NOMO-1 treated with dmso at 0.1 percent for 144 hours (cell line): ENCODE results near the gene DIMT1.
A peak's percentile ranks its signal among the peaks of the same experiment; 100 is the strongest.

Experiments used
- DNase-seq: peaks from one replicate; lab custom pipeline; 2025; ENCODE audit not compliant: unreplicated experiment; lab: John Stamatoyannopoulos, UW

DIMT1 gene

DNA sequence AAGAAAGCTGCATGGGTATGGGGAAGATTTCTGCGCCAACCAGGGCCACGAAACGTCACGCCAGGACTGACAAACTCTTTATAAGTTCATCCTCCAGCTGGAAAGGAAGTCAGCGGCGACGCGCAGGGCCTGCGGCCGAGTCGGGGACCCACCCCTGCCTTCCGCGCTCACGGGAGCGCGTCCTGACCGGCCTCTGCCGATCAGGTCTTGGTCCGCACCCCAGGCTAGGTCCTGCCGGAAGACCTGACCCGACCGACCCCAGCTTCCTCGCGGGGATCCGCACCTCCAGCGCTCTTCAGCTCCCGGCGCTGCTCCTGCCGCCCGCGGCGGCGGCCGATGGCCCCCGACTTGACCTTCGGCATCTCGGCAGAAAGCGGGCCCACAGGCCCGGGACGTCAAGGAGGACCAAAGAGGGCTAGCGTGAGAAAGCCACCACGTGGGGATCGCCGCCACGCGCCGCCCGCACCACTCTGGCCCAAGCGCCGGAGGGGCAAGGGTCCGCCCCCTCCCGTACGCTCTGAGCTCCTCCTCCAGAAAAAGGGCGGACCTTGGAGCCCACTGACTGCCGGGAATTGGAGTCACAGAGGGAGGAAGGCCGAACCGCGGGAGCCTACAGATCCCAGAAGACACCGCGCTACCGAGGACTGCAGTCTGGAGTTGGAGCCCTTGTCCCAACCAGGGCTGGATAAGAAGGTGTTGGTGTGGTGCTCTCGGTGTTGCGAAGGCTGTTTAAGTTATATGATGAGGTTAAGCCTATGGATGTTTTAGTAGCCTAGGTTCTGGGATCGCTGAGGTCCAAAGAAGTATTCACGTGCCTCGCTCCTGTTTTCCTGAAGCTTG is at the start of gene DIMT1:
Gene DIMT1 (minus strand): TSS at position 495 of the 840 bp plus-strand sequence. CDS start 133 bp downstream, at position 362.
- DNase-seq, result peak; percentile 98

GRCh38 chr5:62450259-62450658 is 46.6 kb upstream of the DIMT1 start:
- no peak for DNase-seq

DNA sequence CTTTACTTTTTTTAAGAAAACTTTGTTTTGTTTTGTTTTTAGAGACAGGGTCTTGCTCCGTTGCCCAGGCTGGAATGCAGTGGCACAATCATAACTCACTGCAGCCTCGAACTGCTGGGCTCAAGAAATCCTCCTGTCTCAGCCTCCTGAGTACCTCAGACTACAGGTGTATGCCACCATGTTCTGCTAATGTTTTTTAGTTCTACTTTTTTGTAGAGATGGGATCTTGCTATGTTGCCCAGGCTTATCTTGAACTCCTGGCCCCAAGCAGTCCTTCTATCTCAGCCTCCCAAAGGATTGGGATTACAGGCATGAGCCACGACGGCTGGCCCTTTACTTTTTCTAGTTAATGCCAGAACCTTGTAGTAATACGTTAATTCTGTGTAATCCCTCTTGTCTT is 44.8 kb upstream of the DIMT1 start:
- DNase-seq, result no peak

- DNase-seq, result peak; percentile 5
Measured at GRCh38 chr5:62432621-62433064, 28.9 kb upstream of the DIMT1 start.

GRCh38 chr5:62431735-62432620 is 28.3 kb upstream of the DIMT1 start:
- peak; percentile 41 for DNase-seq

- no peak for DNase-seq
Measured at GRCh38 chr5:62424763-62425162, 21.1 kb upstream of the DIMT1 start.

DNA sequence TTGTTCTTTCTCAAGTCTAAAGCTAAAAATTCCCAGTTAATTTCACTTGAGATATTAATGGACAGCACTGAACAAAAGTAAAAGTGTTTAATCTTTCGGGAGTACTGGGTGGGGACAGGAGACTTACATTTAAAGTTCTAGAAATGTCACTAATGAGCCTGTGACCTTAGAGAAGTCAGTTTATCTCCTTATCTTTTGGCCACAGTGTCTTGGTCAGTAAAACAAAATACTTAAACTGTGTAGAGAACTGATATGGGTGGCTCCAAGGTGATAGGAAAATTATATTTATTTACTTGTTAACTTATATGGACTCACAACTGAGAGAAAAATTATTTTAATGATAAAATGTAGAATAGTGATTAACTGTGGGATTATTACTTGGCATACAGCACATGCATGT is 17.7 kb upstream of the DIMT1 start:
- no peak for DNase-seq

DNA sequence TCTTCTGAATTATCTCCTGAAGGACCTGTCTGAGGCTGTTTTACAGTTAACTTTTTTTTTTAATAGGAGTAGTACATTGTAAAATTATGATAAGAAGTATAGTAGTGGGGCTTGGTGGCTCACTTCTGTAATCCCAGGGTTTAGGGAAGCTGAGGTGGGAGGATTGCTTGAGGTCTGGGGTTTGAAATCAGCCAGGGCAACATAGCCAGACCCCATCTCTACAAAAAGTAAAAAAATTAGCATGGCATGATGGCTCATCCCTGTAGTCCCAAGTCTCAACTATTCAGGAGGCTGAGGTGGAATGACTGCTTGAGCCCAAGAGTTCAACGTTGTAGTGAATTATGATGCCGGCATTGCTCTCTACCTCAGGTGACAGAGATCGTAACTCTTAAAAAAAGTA is 15.9 kb upstream of the DIMT1 start:
- DNase-seq, result no peak

- no peak for DNase-seq
Measured at GRCh38 chr5:62418462-62419076, 14.9 kb upstream of the DIMT1 start.

- DNase-seq, result no peak
Measured at GRCh38 chr5:62413711-62414110, 10.0 kb upstream of the DIMT1 start.

GRCh38 chr5:62412549-62413329 is 9.0 kb upstream of the DIMT1 start, which contains the start of gene IPO11:
IPO11 (plus strand) TSS chr5:62412763; CDS start chr5:62437280, 24,517 bp downstream.
- peak; percentile 97 for DNase-seq

GRCh38 chr5:62395210-62395950 is 8.3 kb downstream of the DIMT1 start:
- DNase-seq, result no peak

GRCh38 chr5:62386824-62387223 is 16.9 kb downstream of the DIMT1 start:
- DNase-seq, result no peak

DNA sequence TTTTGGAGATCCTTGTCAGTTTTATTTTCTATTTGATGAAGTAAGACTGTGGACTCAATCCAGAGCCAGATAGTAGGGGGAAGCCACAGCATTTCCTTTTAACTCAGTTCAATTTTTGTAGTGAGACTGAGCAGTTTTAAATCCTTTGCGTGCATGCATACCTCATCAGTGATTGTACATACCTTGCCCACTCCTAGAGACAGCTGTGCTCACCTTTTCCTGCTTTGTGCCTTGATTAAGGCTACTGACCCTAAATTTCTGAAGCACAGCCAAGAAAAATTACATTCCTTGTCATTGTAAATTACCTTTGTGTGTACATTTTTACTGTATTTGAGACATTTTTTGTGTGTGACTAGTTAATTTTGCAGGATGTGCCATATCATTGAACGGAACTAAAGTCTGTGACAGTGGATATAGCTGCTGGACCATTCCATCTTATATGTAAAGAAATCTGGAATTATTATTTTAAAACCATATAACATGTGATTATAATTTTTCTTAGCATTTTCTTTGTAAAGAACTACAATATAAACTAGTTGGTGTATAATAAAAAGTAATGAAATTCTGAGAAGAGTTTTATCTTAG is 17.8 kb downstream of the DIMT1 start:
- no peak for DNase-seq

DNA sequence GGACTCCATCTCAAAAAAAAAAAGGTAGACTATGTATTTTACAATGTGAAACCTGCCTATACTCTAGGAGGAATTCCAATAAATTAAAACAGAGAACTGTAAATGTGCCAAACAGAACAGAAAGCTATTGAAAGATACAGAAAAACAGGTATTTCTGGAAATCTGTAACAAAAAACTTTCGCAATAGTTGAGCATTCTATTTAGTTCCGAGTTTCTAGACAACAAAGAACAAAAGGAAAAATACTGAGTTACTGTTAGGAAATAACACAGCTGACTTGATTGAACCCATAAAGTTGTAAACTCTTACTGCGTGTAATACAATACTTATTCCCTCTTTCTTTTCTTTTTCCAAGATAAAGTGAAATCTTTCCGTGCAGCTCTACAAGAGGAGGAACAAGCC is 18.6 kb downstream of the DIMT1 start:
- no peak for DNase-seq

DNA sequence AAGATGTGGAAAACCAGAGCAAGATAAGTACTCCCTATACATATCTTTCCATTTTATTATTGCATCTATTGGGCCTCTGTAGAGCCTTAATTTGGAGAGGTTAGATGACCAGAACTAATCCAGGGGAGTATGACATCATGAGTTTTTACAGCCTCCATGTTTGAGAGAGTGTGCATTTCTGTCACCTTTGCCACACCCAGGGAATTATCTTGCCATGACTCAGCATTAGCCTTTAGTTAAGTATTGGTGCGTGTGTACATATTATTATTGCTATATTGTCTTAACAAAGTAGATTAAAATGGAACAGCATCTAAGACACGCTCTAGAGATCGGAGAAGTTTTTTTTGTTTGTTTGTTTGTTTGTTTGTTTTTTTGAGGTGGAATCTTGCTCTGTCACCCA is 27.6 kb downstream of the DIMT1 start:
- DNase-seq, result no peak

DNA sequence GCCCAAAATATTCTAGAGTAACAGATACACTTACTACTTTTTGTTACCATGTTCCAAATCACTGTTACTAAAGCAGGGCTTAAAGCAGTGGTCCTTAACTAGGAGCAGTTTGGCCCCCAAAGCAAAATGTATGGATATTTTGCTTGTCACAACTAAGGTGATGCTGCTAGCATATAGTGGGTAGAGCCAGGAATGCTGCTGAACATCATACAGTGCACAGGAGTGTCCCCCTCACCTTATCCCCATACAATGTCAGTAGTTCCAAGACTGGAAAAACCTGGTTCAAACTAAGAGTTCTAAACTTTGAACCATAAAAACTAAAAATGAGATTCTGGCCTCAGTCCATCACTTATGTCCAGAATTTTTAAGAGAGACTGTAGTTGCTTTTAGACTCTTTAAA is 28.1 kb downstream of the DIMT1 start:
- no peak for DNase-seq

- no peak for DNase-seq
Measured at GRCh38 chr5:62374090-62374489, 29.6 kb downstream of the DIMT1 start.

DNA sequence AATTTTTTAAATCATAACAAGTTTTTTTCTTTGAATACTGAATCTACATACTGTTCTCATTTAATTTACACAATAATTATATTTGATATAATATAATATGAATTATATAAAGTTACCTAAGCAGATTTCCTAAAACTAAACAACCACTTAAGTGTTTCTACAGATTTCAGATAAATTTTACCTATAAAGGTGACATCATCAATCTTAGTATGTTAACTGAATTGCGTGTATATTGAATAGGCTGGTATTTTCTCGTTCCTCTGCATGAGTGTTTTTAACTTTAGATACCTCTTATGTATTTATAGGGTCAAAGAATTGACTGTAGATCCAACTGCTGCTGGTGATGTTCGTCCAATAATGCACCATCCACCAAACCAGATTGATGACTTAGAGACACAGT is 30.3 kb downstream of the DIMT1 start:
- DNase-seq, result no peak

GRCh38 chr5:62372600-62372999 is 31.1 kb downstream of the DIMT1 start:
- no peak for DNase-seq
